Limb (tissue), 2 donors: Measurements from ENCODE around the gene PUSL1.
A peak's percentile ranks its signal among the peaks of the same experiment; 100 is the strongest.

Experiments used
- DNase-seq, 2 donors: peaks; one replicate each; pipeline ENCODE4 v3.0.0-alpha.2; 2016; ENCODE audit errors: extremely low spot score in 2 of 2

Gene PUSL1

DNA sequence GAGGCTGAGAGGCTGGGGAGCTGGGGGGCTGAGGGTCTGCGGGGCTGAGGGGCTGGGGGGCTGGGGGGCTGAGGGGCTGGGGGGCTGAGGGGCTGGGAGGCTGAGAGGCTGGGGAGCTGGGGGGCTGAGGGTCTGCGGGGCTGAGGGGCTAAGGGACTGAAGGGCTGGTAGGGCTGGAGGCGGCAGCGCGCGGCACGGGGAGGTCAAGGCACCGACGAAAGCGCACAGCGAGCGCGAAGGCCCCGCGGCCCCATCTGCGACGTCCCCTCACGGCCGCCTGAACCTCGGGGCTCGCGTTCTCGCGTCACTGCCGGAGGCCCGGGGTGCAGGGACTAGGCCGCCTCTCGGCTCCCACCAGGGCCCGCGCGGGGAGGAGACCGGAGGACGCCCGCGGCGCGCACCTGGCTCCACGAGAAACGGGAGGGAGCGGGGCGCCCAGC, 15.7 kb downstream of the PUSL1 start:
- no peak for DNase-seq

DNA sequence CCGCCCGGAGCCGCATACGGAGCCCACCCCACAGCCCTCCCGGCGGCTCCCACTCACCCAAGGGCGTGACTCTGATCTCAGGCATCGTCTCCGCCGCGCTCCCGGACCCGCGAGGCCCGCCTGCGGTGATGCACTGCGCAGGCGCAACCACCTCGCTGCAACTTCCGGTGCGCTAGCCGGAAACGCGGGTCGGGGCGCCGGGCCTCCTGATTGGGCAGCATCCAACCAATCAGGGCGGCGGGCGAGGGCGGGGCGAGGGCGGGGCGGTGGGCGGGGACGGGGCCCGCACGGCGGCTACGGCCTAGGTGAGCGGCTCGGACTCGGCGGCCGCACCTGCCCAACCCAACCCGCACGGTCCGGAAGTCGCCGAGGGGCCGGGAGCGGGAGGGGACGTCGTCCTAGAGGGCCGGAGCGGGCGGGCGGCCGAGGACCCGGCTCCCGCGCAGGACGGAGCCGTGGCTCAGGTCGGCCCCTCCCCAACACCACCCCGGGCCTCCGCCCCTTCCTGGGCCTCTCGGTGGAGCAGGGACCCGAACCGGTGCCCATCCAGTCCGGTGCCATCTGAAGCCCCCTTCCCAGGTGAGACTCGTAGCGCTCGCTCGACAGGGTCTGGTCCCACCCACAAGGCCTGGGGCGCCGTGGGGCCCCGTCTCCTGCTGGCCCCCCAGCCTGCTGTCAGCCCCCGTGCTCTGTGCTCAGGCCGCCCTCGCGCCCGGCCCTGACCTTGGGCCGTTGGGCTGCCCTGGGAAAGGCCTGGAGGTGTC, 16.3 kb downstream of the PUSL1 start, which contains the start of the genes CPTP and INTS11:
TSS of gene CPTP (plus strand) at position 279 of the 764 bp plus-strand sequence. CDS start 2,109 bp downstream, outside the sequence.
TSS of gene INTS11 (minus strand) at position 137 of the 764 bp plus-strand sequence. CDS start at position 85, 52 bp downstream.
- DNase-seq, result peak; percentile 91 to 97

GRCh38 chr1:1325288-1326074, 17.1 kb downstream of the PUSL1 start:
- DNase-seq, result no peak

GRCh38 chr1:1326075-1326605, 17.7 kb downstream of the PUSL1 start:
- DNase-seq, result no peak

- DNase-seq, result no peak
These were observed 18.9 kb downstream of the PUSL1 start for GRCh38 chr1:1327291-1327690.

DNA sequence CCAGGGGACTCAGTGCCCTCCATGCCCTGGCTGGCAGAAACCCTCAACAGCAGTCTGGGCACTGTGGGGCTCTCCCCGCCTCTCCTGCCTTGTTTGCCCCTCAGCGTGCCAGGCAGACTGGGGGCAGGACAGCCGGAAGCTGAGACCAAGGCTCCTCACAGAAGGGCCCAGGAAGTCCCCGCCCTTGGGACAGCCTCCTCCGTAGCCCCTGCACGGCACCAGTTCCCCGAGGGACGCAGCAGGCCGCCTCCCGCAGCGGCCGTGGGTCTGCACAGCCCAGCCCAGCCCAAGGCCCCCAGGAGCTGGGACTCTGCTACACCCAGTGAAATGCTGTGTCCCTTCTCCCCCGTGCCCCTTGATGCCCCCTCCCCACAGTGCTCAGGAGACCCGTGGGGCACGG, 19.9 kb downstream of the PUSL1 start:
- no peak for DNase-seq

GRCh38 chr1:1329304-1330210, 21.2 kb downstream of the PUSL1 start:
- no peak for DNase-seq

GRCh38 chr1:1330366-1331067, 22.1 kb downstream of the PUSL1 start:
- DNase-seq, result no peak

- no peak for DNase-seq
These were observed 22.9 kb downstream of the PUSL1 start, which contains the start of gene TAS1R3 for GRCh38 chr1:1331068-1331965. TSS of gene TAS1R3 (plus strand) at chr1:1331280. CDS start at chr1:1331346, 66 bp downstream.

DNA sequence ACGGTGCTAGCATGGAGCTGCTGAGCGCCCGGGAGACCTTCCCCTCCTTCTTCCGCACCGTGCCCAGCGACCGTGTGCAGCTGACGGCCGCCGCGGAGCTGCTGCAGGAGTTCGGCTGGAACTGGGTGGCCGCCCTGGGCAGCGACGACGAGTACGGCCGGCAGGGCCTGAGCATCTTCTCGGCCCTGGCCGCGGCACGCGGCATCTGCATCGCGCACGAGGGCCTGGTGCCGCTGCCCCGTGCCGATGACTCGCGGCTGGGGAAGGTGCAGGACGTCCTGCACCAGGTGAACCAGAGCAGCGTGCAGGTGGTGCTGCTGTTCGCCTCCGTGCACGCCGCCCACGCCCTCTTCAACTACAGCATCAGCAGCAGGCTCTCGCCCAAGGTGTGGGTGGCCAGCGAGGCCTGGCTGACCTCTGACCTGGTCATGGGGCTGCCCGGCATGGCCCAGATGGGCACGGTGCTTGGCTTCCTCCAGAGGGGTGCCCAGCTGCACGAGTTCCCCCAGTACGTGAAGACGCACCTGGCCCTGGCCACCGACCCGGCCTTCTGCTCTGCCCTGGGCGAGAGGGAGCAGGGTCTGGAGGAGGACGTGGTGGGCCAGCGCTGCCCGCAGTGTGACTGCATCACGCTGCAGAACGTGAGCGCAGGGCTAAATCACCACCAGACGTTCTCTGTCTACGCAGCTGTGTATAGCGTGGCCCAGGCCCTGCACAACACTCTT, 23.8 kb downstream of the PUSL1 start:
- no peak for DNase-seq

DNA sequence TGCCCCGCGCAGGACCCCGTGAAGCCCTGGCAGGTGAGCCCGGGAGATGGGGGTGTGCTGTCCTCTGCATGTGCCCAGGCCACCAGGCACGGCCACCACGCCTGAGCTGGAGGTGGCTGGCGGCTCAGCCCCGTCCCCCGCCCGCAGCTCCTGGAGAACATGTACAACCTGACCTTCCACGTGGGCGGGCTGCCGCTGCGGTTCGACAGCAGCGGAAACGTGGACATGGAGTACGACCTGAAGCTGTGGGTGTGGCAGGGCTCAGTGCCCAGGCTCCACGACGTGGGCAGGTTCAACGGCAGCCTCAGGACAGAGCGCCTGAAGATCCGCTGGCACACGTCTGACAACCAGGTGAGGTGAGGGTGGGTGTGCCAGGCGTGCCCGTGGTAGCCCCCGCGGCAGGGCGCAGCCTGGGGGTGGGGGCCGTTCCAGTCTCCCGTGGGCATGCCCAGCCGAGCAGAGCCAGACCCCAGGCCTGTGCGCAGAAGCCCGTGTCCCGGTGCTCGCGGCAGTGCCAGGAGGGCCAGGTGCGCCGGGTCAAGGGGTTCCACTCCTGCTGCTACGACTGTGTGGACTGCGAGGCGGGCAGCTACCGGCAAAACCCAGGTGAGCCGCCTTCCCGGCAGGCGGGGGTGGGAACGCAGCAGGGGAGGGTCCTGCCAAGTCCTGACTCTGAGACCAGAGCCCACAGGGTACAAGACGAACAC, 24.5 kb downstream of the PUSL1 start:
- no peak for DNase-seq

DNA sequence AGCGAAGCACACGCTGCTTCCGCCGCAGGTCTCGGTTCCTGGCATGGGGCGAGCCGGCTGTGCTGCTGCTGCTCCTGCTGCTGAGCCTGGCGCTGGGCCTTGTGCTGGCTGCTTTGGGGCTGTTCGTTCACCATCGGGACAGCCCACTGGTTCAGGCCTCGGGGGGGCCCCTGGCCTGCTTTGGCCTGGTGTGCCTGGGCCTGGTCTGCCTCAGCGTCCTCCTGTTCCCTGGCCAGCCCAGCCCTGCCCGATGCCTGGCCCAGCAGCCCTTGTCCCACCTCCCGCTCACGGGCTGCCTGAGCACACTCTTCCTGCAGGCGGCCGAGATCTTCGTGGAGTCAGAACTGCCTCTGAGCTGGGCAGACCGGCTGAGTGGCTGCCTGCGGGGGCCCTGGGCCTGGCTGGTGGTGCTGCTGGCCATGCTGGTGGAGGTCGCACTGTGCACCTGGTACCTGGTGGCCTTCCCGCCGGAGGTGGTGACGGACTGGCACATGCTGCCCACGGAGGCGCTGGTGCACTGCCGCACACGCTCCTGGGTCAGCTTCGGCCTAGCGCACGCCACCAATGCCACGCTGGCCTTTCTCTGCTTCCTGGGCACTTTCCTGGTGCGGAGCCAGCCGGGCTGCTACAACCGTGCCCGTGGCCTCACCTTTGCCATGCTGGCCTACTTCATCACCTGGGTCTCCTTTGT, 25.3 kb downstream of the PUSL1 start:
- DNase-seq, result no peak

- no peak for DNase-seq
These were observed 26.4 kb downstream of the PUSL1 start for GRCh38 chr1:1334835-1335234.

DNA sequence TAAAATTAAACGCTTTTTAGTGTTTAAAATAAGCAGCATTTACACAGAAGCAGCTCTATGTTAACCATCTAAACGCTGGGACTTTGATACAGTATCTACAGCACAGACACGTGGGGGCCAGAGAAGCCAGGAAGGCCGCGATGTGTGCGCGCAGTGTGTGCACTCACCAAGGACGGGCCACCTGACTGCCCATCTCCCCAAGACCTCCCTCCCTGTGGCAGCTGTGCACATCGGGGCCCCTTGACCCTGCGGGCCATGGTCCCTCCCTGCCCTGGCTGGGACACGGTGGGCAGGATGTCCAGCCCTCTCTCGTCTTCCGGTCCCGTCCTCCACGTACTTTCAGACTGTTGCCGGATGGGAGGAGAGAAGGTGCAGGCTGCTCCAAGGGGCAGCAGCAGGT, 26.9 kb downstream of the PUSL1 start:
- DNase-seq, result no peak

DNA sequence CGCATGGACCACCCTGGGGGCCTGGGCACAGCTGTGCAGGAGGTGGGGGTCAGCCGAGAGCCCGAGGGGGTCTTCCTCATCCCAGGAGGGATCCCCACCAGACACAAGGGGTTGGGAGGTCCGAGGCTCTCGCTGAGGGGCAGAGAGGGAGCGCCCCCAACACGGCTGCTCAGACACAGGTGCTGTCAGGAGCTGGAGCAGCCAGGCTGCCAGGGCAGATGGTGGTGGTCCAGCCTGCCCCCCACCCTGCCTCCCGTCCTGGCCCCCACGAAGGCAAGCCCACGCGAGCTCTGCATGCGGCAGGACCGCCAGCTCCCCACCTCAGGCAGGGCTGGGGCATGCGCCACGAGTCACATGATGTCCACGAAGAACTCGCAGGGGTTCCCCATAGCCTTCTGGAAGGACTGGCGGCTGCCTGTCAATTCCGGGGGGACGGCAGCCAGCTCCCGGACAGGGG, 27.4 kb downstream of the PUSL1 start:
- DNase-seq, result no peak

GRCh38 chr1:1336446-1336845, 28.0 kb downstream of the PUSL1 start:
- no peak for DNase-seq
